ENCODE data around the gene COL18A1.

DNA sequence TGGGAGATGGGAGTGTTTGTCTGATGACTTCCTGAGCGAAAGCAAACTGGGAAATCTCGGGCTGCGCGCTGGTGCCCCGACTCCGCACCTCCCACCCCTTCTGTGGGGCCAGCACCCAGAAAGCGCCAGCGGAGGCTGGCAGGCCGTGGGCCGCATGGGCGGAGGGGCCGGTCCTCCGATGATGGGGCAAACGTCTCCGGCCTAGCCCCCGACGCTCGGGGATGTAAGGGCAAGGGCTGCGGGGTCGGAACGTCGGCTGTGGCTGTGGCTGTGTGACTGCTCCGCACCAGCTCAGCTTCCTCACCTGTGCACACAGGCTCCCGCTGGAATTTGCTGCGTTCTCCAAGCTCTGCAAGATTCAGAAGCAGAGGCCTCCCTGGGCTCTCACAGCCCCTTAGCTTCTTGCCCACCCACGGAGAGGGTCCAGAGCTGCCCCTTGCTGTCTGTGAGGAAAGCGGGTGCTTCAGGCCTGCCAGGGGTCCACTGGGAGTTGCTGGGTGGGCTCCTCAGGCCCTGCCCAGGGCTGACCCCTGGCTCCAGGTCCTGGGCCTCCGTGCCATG is 35.0 kb downstream of the COL18A1 start:
- TF ChIP-seq POLR2A (IDR thresholded peaks at IDR 0.05) = no peak
- TF ChIP-seq, protein P1, sequence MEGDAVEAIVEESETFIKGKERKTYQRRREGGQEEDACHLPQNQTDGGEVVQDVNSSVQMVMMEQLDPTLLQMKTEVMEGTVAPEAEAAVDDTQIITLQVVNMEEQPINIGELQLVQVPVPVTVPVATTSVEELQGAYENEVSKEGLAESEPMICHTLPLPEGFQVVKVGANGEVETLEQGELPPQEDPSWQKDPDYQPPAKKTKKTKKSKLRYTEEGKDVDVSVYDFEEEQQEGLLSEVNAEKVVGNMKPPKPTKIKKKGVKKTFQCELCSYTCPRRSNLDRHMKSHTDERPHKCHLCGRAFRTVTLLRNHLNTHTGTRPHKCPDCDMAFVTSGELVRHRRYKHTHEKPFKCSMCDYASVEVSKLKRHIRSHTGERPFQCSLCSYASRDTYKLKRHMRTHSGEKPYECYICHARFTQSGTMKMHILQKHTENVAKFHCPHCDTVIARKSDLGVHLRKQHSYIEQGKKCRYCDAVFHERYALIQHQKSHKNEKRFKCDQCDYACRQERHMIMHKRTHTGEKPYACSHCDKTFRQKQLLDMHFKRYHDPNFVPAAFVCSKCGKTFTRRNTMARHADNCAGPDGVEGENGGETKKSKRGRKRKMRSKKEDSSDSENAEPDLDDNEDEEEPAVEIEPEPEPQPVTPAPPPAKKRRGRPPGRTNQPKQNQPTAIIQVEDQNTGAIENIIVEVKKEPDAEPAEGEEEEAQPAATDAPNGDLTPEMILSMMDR (IDR thresholded peaks at IDR 0.05 in 4 of 5, conservative IDR thresholded peaks at IDR 0.05 in 1 of 5) = no peak
